Fibroblast of lung (primary cell): ENCODE results near the gene CSNK1A1. TPM values are rescaled to one million over a fixed set of nuclear protein-coding genes. Genes with fewer than 3 reads are reported as not detected.

Experiments
- DNase-seq, 2 donors: peaks; one replicate each; pipeline versions ENCODE4 v3.0.0 to v3.0.0-alpha.2; 2010; ENCODE audit warnings: low read depth in 2 of 2
- H2AFZ ChIP-seq: 2 replicates; pipeline ENCODE4 v1.5.1; 2012; ENCODE audit warnings: low read length, control low read depth, inconsistent platforms
- H3K27ac ChIP-seq: 2 replicates; pipeline ENCODE4 v1.5.1; 2011; ENCODE audit warnings: low read length, control low read depth; ENCODE audit not compliant: insufficient read depth
- H3K27me3 ChIP-seq: 2 replicates; pipeline ENCODE4 v1.5.1; 2011; ENCODE audit warnings: mild to moderate bottlenecking, low read length; ENCODE audit not compliant: control insufficient read depth, insufficient read depth
- H3K36me3 ChIP-seq: 2 replicates; pipeline ENCODE4 v1.5.1; 2011; ENCODE audit warnings: low read length; ENCODE audit not compliant: control insufficient read depth, insufficient read depth
- H3K4me1 ChIP-seq: 2 replicates; pipeline ENCODE4 v1.5.1; 2011; ENCODE audit warnings: low read length; ENCODE audit not compliant: control insufficient read depth, insufficient read depth; ENCODE audit errors: extremely low read depth
- H3K4me2 ChIP-seq: 2 replicates; pipeline ENCODE4 v1.5.1; 2011; ENCODE audit warnings: low read length, control low read depth; ENCODE audit not compliant: insufficient read depth; ENCODE audit errors: extremely low read depth
- H3K4me3 ChIP-seq, 4 experiments: fragments of 200-600 bp in 1 of 4; sonication (generic) in 1 of 4; replicated peaks in 1 of 4; 2 replicates each; pipeline ENCODE4 v1.5.1; 2011 to 2016; ENCODE audit warnings: low read length in 4 of 4, low read depth in 3 of 4, mild to moderate bottlenecking in 3 of 4, control low read depth in 2 of 4, inconsistent platforms in 1 of 4, mixed read lengths in 1 of 4; ENCODE audit not compliant: insufficient read depth in 1 of 4; ENCODE audit errors: control extremely low read depth in 1 of 4
- H3K79me2 ChIP-seq: 2 replicates; pipeline ENCODE4 v1.5.1; 2012; ENCODE audit warnings: mild to moderate bottlenecking, low read length, inconsistent platforms; ENCODE audit not compliant: control insufficient read depth, insufficient read depth
- H3K9ac ChIP-seq: 2 replicates; pipeline ENCODE4 v1.5.1; 2011; ENCODE audit warnings: mild to moderate bottlenecking, low read length, control low read depth; ENCODE audit not compliant: insufficient read depth
- H3K9me3 ChIP-seq: 2 replicates; pipeline ENCODE4 v1.5.1; 2012; ENCODE audit warnings: low read depth, low read length; ENCODE audit not compliant: control insufficient read depth, insufficient read depth
- H4K20me1 ChIP-seq: 2 replicates; pipeline ENCODE4 v1.5.1; 2011; ENCODE audit warnings: low read length; ENCODE audit not compliant: control insufficient read depth, insufficient read depth; ENCODE audit errors: extremely low read depth
- CTCF ChIP-seq, 2 donors: IDR thresholded peaks in 1 of 2; conservative IDR thresholded peaks in 1 of 2; 1 replicate in 1 of 2; 2 replicates in 1 of 2; pipeline ENCODE4 v1.5.1; 2011 to 2012; ENCODE audit warnings: low read length in 2 of 2, control low read depth in 1 of 2, inconsistent platforms in 1 of 2, low read depth in 1 of 2, mild to moderate bottlenecking in 1 of 2
- EZH2 ChIP-seq: IDR thresholded peaks from 2 replicates; pipeline ENCODE4 v1.5.1; 2012; ENCODE audit warnings: low read length, control low read depth, mild to moderate bottlenecking; ENCODE audit errors: missing control alignments
- polyA plus RNA-seq, 2 donors: library from polyadenylated mRNA; depleted of rRNA in 1 of 2; stranded (reverse) in 1 of 2; unstranded in 1 of 2; fragments of >200 nt; gene quantifications; 2 replicates each; pipeline ENCODE4 v1.2.1, GENCODE V29; 2011 to 2012; ENCODE audit warnings: missing spikeins in 1 of 2
- total RNA-seq: library from RNA; depleted of rRNA; stranded (reverse); fragments of >200 nt; gene quantifications from 2 replicates; pipeline ENCODE4 v1.2.1, GENCODE V29; 2014

Gene CSNK1A1
- total and polyA plus RNA-seq, 2 donors (not counting 1 experiment from before 2014, with no cell fraction given), result 275 to 674 TPM

- peak overlapping the region; percentile 48 for H3K9ac ChIP-seq
- H3K9me3 ChIP-seq, result no peaks in the 10 kb centered on the region
- H3K36me3 ChIP-seq, result no peaks in the 10 kb centered on the region
- H3K4me1 ChIP-seq, result peaks cover 12% of the 10 kb centered on the region
- H3K27ac ChIP-seq, result peak overlapping the region; percentile 59
- H3K27me3 ChIP-seq, result no peaks in the 10 kb centered on the region
- DNase-seq, result no peak
- no peaks in the 10 kb centered on the region for H4K20me1 ChIP-seq
- no peak overlapping the region for H3K4me2 ChIP-seq
- H3K4me3 ChIP-seq, result no peak overlapping the region
- H2AFZ ChIP-seq, result no peak overlapping the region
- H3K79me2 ChIP-seq, result no peaks in the 10 kb centered on the region
- TF ChIP-seq CTCF (conservative IDR thresholded peaks at IDR 0.05 in 1 of 2, IDR thresholded peaks at IDR 0.05 in 1 of 2; ENCODE audit: low read depth in 1 of 2, low read length in 2 of 2), result no peak
Observed at GRCh38 chr5:149443210-149443609, 108.0 kb downstream of the CSNK1A1 start.

GRCh38 chr5:149442563-149443182, 108.6 kb downstream of the CSNK1A1 start:
- peak; percentile 52 to 70 for DNase-seq
- peak overlapping the region; percentile 67 for H2AFZ ChIP-seq
- H4K20me1 ChIP-seq, result no peaks in the 10 kb centered on the region
- TF ChIP-seq CTCF (conservative IDR thresholded peaks at IDR 0.05 in 1 of 2, IDR thresholded peaks at IDR 0.05 in 1 of 2; ENCODE audit: low read depth in 1 of 2, low read length in 2 of 2) (peak; percentile 78 to 96), EZH2 (no peak)
- no peaks in the 10 kb centered on the region for H3K79me2 ChIP-seq
- H3K9me3 ChIP-seq, result no peaks in the 10 kb centered on the region
- peak overlapping the region; percentile 48 for H3K9ac ChIP-seq
- no peaks in the 10 kb centered on the region for H3K36me3 ChIP-seq
- peak overlapping the region; percentile 59 for H3K27ac ChIP-seq
- H3K4me3 ChIP-seq, result no peak overlapping the region
- H3K4me1 ChIP-seq, result peaks cover 12% of the 10 kb centered on the region
- H3K27me3 ChIP-seq, result no peaks in the 10 kb centered on the region
- H3K4me2 ChIP-seq, result peak overlapping the region; percentile 42

Other genes with a start within 250 kb of the CSNK1A1 start
- gene GRPEL2, start 205.9 kb downstream of the CSNK1A1 start, total RNA-seq, result 29.6 and 30.8 TPM in 2 replicates
- gene GRPEL2, start 205.9 kb downstream of the CSNK1A1 start, polyA plus RNA-seq, result 14.9 and 15.3 TPM in 2 replicates
- 4.9 and 7.6 TPM in 2 replicates for gene PCYOX1L, start 193.4 kb downstream of the CSNK1A1 start, total RNA-seq
- gene PCYOX1L, start 193.4 kb downstream of the CSNK1A1 start, polyA plus RNA-seq, result 9.1 and 11.3 TPM in 2 replicates
- not detected in 2 replicates for gene IL17B, start 172.1 kb downstream of the CSNK1A1 start, total RNA-seq
- 0.34 TPM in 1 of 2 replicates, not detected in the other for gene IL17B, start 172.1 kb downstream of the CSNK1A1 start, polyA plus RNA-seq
- gene ARHGEF37, start 30.1 kb upstream of the CSNK1A1 start, total RNA-seq, result 3.1 and 5.3 TPM in 2 replicates
- 0.31 and 0.38 TPM in 2 replicates for gene ARHGEF37, start 30.1 kb upstream of the CSNK1A1 start, polyA plus RNA-seq
- 0.26 and 0.50 TPM in 2 replicates for gene PPARGC1B, start 178.9 kb upstream of the CSNK1A1 start, total RNA-seq
- 0.19 and 0.42 TPM in 2 replicates for gene PPARGC1B, start 178.9 kb upstream of the CSNK1A1 start, polyA plus RNA-seq